HG03025 (cell line): ENCODE data around the gene EYS.

Experiments used
- ATAC-seq: cut with Tn5 transposase; IDR thresholded peaks from one replicate; pipeline ENCODE4 v1.9.1; 2021; ENCODE audit warnings: mild to moderate bottlenecking, moderate library complexity; ENCODE audit not compliant: unreplicated experiment, low FRiP score

Gene EYS

DNA sequence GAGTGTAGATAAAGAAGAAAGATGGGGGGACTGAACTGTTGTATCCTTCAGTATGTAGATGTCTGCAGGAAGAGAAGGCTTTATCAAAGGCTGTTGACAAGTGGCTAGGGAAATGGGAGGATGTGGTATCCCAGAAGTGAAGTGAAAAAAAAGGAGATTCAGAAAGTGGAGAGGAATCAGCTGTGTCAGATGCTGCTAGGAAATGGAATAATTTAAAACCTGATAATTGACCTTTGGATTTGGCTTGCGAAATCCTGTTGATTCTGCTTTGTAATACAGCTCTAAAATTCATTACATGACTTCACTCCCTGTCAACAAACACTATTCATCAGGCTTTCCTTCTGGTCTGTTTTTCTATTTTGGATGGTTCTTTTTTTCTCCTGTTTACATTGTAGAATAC lies 2029.7 kb downstream of the EYS start:
- ATAC-seq, result no peak

DNA sequence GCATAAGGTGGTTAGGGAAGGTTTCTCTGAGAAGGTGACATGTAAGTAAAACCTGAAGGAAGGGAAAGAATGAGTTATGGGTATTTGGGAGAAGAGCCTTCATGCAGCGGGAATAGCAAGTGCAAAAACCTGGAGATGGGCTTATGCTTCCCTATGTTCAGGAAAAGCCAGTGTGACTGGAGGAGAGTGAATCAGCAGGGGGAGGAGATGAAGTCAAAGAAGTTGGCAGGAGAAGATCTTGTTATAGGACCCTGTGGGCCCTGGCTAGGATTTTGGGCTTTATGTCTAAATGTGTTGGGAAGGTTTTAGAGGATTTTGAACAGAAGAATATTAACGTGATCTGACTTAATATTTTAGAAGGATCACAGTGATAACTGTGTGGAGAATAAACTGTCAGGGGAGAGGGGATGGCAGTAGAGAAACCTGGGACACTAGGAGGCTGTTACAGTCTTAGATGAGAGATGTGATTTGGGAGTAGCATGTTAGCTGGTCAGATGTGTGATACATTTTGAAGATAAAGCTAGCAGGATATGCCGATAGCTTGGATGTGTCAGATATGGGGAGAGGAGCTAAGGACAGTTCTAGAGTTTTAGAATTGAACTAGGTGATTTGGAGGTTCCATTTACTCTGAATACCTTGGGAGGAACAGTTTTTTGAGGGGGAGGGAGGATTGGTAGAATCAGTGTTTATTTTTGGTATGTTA lies 2030.5 kb downstream of the EYS start:
- ATAC-seq, result no peak

DNA sequence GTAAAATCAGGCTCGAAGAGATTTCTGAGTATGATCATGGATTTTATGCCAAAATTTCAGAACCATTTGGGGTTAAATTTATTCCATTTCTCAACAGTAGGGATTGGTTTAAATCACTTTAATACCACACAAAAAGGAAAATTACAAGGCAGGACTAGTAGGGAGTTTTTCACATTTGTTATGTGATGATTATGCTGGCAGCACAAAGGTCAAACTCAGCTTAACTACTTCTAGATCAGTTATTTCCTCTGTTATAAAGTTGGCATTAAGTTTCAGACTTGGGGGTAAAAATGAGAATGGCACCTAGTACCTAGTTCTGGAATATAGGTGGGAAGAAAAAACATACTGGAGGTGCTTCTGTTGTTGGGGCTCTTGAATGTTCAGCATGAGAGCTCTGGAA lies 2031.9 kb downstream of the EYS start:
- no peak for ATAC-seq

DNA sequence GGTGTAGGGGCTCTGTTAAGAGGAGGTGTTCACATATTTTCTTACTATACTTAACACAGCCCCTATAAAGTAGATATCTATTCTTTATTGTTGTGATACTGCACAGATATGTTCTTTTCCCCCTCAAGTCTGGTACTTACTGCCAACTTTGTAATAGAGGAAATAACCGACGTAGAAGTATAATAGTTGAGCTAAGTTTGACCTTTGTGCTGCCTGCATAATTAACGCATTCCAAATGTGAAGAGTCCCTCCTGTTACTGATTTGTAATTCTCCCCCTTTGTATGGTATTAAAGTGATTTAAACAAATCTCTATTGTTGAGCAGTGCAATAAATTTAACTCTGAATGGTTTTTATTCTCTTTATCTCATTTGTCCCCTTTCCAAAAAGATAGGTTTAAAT lies 2032.4 kb downstream of the EYS start:
- ATAC-seq, result no peak

DNA sequence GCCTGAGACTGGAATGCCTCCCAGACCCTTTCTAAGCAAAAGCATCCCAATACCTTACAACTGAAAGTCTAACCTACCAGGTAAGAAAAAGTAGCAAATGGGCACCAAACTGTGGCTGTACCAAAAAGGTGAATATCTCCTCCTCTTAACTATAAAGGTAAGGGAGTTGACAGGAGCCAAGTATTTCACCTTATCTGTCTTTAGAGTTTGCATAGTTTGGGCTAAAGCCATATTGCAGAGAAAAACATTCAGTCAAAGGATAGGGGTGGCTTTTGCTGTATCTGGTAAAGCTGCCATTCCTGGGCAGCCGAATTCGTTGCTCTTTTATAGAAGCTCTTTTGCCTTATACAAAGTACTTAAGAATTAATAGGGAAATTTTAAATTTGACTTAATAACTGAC lies 2033.3 kb downstream of the EYS start:
- ATAC-seq, result no peak

DNA sequence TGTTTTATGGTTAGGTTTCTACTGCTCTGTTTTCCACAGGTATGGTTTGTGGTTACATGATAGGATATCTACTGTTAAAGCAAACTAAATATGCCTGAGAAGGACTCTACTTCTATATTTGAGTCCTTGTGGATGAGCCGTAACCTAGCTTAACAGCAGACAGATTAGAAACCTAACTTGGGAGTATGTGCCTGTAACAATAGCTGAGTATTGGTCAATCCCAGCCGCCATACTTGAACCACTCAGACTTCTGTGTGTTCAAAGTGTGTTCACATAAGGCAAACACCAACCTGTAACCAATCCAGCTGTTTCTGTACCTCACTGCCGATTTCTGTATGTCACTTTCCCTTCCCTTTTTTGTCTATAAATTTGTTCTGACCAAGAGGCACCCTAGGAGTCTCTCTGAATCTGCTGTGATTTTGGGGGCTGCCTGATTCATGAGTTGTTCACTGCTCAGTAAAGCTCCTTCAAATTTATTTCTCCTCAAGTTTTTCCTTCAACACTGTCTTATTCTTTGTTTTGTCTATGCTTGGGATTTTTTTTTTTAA lies 2034.4 kb downstream of the EYS start:
- no peak for ATAC-seq

DNA sequence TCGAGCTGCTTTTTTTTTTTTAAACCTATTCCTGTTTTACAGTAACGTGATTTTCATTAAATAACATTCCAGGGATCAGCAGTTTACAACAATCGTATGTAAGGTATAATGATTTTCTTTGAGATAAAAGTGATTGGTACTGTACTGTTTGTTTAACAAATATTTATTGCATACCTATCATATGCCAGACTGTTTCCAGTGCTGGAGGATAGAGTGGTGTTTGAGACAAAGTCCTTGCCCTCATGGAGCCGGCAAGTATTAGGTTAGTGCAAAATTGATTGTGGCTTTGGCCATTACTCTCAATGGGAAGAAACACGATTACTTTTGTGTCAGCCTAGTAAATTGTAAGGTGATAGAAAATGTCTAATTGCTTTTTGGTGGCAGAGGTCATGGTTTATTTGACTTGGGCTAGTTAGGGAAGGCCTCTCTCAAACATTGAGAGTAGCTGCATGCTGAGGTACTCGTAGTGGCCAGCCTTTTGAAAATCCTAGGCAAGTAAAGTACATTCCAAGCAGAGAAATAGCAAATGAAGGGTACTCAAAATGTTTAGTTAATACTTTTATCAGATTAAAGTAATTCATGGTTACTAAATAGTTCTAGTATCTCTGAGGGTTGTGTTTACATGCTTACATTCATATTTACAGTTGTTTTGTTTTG lies 2035.8 kb downstream of the EYS start:
- ATAC-seq, result no peak
